Mucosa of descending colon (tissue), 3 donors: ENCODE data around the gene DGCR2. TPM values are rescaled to one million over a fixed set of nuclear protein-coding genes. Genes with fewer than 3 reads are reported as not detected.
"Not testable (repeated sequence)": the region's sequence is repeated elsewhere in the genome, so short reads cannot be mapped to it uniquely, and the experiment has no call there.

ENCODE experiments used
- ATAC-seq: fragments of 200-7000 bp; cut with Tn5 transposase; one replicate; pipeline ENCODE4 v1.9.1; 2020; ENCODE audit warnings: mild to moderate bottlenecking, moderate library complexity
- DNase-seq, 3 donors: peaks; one replicate each; pipeline ENCODE4 v3.0.0-alpha.2; 2020
- H3K36me3 ChIP-seq: fragments of 200-600 bp; one replicate; pipeline ENCODE4 v1.8.0; 2021; ENCODE audit warnings: low read depth, mild to moderate bottlenecking
- H3K4me1 ChIP-seq: fragments of 200-600 bp; one replicate; pipeline ENCODE4 v1.8.0; 2021; ENCODE audit warnings: low read depth, mild to moderate bottlenecking
- H3K4me3 ChIP-seq: fragments of 200-600 bp; one replicate; pipeline ENCODE4 v1.8.0; 2021; ENCODE audit warnings: mild to moderate bottlenecking
- H3K9me3 ChIP-seq: fragments of 200-600 bp; one replicate; pipeline ENCODE4 v1.8.0; 2021; ENCODE audit warnings: mild to moderate bottlenecking
- intact Hi-C, 2 donors: fragments of 100-400 bp; cut with DNase I in 1 of 2; cut with micrococcal nuclease in 1 of 2; formaldehyde crosslinking; loops; one replicate each; pipeline versions ENCODE4 v1.11.0 to v1.11.1; 2022; cut with DNase I, micrococcal nuclease
- total RNA-seq, 3 donors: library from RNA; stranded (reverse); fragmentation: NEBNext Ultra II Directional in 2 of 3; extraction: Animal tissue kit (Norgen Biotek cat#: 25700) in 2 of 3; gene quantifications; one replicate each; pipeline versions ENCODE4 v1.2.1 to v1.2.4, GENCODE V29; 2021 to 2023
- TF ChIP-seq, protein P1 (sequence below): fragments of 200-600 bp; IDR thresholded peaks from one replicate; pipeline ENCODE4 v1.8.0; 2022; ENCODE audit warnings: antibody characterized with exemption, mild to moderate bottlenecking
- donor health status: DM: no; HTN: no; CAD: no; lungs with moderate emphysema.
- donor health status: DM: no; HTN: no; CAD: no.
- donor health status: DM: no; HTN: yes; CAD: no.

DGCR2 gene
- total RNA-seq, 3 donors from 2014 or later = 68.4 to 100 (median 79.8) TPM

DNA sequence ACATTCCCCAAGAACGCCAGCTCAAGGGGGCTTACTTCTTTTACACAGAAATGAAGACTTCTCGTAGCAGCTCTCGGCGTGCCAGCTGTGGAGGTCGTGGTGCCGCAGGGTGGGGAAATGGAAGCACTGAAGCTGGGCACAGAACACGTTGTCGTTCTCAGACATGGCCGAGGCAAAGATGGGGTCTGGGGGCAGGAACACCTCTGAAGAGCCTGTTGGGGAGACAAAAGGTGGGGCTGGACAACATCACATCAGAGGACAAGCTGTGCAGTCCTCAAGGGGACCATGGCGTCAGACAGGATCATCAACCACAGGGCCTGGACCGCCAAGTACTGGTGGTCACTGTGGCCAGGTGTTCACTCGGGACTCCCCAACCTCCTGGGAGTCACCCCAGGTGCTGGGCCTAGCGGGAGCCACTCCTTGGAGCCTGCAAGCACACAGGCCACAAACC, 65.2 kb downstream of the DGCR2 start:
- TF ChIP-seq, protein P1, sequence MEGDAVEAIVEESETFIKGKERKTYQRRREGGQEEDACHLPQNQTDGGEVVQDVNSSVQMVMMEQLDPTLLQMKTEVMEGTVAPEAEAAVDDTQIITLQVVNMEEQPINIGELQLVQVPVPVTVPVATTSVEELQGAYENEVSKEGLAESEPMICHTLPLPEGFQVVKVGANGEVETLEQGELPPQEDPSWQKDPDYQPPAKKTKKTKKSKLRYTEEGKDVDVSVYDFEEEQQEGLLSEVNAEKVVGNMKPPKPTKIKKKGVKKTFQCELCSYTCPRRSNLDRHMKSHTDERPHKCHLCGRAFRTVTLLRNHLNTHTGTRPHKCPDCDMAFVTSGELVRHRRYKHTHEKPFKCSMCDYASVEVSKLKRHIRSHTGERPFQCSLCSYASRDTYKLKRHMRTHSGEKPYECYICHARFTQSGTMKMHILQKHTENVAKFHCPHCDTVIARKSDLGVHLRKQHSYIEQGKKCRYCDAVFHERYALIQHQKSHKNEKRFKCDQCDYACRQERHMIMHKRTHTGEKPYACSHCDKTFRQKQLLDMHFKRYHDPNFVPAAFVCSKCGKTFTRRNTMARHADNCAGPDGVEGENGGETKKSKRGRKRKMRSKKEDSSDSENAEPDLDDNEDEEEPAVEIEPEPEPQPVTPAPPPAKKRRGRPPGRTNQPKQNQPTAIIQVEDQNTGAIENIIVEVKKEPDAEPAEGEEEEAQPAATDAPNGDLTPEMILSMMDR = no peak
- Histone ChIP-seq H3K9me3 (no peaks in the 10 kb centered on the region), H3K4me3 (no peak overlapping the region), H3K4me1 (no peaks in the 10 kb centered on the region), H3K36me3 (peaks cover 5% of the 10 kb centered on the region)
- ATAC-seq (peak; percentile 11), DNase-seq (no peak)
- intact Hi-C loops = no loop called here

DNA sequence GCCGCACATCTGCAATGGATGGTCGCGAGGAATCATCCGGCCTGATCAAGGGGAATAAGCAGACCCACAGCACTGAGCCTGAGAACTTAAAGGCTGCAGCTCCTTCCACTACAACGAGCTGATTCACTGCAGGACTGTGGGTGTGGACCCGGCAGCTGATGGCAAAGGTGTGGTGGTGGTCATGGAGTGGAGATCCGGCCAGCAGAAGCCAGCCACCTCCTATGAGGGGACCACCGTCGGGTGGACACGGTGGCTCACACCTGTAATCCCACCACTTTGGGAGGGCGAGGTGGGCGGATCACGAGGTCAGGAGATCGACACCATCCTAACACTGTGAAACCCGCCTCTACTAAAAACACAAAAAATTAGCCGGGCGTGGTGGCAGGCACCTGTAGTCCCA, 66.4 kb downstream of the DGCR2 start:
- TF ChIP-seq, protein P1 = no peak
- no peaks in the 10 kb centered on the region for H3K9me3 ChIP-seq
- DNase-seq = no peak
- H3K4me1 ChIP-seq = no peaks in the 10 kb centered on the region
- H3K36me3 ChIP-seq = peaks cover 5% of the 10 kb centered on the region
- intact Hi-C loops = no loop called here
- H3K4me3 ChIP-seq = no peak overlapping the region
- no peak for ATAC-seq

DNA sequence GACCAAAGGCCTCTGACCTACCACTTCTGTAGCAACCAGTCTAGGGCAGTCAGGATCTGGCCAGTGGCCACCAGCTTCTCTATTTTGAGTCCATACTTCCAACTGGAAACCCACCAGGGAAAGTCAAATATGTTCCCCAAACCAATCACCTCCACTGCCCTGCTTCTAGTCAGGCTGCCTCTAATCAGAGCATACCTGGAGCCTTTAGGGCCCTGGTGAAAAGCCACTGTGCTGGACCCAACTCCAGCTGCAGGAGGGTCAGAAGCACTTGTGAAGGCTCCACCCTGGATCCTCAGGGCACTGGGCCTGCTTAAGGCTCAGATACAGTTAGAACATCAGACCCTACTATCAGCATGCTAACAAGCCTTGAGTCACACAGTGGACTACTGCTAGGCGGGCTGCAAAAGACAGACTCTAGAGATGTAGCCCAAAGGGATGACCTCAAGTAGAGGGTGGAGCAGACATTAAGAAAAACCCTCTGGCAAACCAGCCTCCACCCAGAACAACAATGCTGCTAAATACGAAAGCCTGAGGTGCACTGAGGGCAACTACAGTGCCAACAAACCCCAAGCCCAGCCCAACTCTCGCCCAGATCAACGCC, 69.2 kb downstream of the DGCR2 start:
- Histone ChIP-seq H3K4me1 (no peaks in the 10 kb centered on the region), H3K4me3 (no peak overlapping the region), H3K9me3 (no peaks in the 10 kb centered on the region), H3K36me3 (peaks cover 14% of the 10 kb centered on the region)
- DNase-seq (no peak), ATAC-seq (no peak)
- intact Hi-C loops = no loop called here
- TF ChIP-seq, protein P1 = no peak

DNA sequence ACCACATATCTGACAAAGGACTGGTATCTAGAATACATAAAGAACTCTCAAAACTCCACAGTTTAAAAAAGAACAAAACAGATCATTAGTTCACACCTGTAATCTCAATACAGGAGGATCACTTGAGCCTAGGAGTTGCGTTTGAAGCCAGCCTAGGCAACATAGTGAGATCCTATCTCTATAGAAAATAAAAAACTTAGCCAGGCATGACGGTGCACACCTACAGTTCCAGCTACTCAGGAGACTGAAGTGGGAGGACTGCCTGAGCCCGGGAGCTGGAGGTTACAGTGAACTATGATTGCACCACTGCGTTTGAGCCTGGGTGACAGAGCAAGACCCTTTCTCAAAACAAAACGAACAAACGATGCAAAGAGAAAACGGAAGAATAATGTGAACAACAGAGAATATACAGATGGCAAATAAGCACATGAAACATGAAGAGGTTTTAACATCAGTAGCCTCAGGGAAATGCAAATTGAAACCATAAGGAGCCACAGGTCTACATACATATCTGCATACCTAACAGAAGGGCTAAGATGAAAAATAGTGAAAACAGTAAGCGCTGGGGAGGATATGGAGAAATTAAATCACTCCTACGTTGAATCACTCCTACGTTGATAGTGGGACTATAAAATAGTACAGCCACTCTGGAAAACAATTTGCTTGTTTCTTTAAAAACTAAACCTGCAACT, 70.7 kb downstream of the DGCR2 start:
- TF ChIP-seq, protein P1 = no peak
- H3K9me3 ChIP-seq = no peaks in the 10 kb centered on the region
- peaks cover 15% of the 10 kb centered on the region for H3K36me3 ChIP-seq
- H3K4me3 ChIP-seq = no peak overlapping the region
- intact Hi-C loops = no loop called here
- H3K4me1 ChIP-seq = no peaks in the 10 kb centered on the region
- no peak for ATAC-seq
- DNase-seq = no peak

DNA sequence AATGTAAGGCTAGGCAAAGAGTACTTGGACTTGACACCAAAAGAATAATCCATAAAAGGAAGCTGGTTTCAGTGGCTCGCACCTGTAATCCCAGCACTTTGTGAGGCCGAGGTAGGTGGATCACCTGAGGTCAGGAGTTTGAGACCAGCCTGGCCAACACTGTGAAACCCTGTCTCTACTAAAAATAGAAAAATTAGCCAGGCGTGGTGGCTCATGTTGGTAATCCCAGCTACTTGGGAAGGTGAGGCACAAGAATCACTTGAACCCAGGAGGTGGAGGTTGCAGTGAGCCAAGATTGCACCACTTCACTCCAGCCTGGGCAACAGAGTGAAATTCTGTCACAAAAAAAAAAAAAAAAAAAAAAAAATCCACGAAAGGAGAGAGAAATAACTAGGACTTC, 71.4 kb downstream of the DGCR2 start:
- H3K9me3 ChIP-seq, ATAC-seq, intact Hi-C loops, H3K4me1 ChIP-seq, DNase-seq, H3K4me3 ChIP-seq: not testable (repeated sequence)
- H3K36me3 ChIP-seq = peaks cover 15% of the 10 kb centered on the region

DNA sequence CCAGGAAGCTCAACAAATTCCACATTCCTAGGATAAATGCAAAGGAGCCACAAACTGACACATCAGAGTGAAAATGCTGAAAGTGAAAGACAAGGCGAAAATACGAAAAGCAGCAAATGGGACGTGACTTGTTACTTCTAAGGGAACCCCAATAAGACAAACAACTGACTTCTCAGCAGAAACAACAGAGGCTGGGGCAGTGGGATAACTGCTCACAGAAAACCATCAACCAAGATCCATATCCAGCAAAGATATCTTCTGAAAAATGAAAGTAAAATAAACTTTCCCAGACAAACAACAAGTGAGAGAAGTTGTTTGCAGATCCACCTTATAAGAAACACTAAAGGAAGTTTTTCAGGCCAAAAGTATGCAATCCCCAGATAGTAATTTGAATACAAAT, 72.1 kb downstream of the DGCR2 start:
- ATAC-seq (no peak), DNase-seq (no peak)
- intact Hi-C loops = no loop called here
- H3K9me3 ChIP-seq = no peaks in the 10 kb centered on the region
- TF ChIP-seq, protein P1 = no peak
- no peaks in the 10 kb centered on the region for H3K4me1 ChIP-seq
- H3K4me3 ChIP-seq = no peak overlapping the region
- H3K36me3 ChIP-seq = peaks cover 15% of the 10 kb centered on the region
